Activated CD4-positive, CD25-positive, alpha-beta regulatory T cell treated with anti-CD3 and anti-CD28 coated beads, Interleukin-2, amount 50 U/mL, for 24 hours (primary cell): Measurements from ENCODE around the gene SNRPA.
"Not testable (repeated sequence)": the region's sequence is repeated elsewhere in the genome, so short reads cannot be mapped to it uniquely, and the experiment has no call there.

Source experiments
- ATAC-seq, 2 donors: fragments of 150-1000 bp; cut with Tn5 transposase; one replicate each; pipeline ENCODE4 v1.10.0; 2021; ENCODE audit warnings: mild to moderate bottlenecking in 1 of 2, moderate library complexity in 1 of 2

SNRPA gene

GRCh38 chr19:40721936-40722661 lies 28.9 kb upstream of the SNRPA start:
- ATAC-seq = no peak

GRCh38 chr19:40723661-40724254 lies 27.2 kb upstream of the SNRPA start:
- ATAC-seq = no peak

GRCh38 chr19:40724315-40724714 lies 26.7 kb upstream of the SNRPA start:
- ATAC-seq = no peak

- ATAC-seq = peak; percentile 32 to 65
These were observed 26.1 kb upstream of the SNRPA start for GRCh38 chr19:40724855-40725254.

GRCh38 chr19:40726279-40726678 lies 24.7 kb upstream of the SNRPA start:
- no peak for ATAC-seq

GRCh38 chr19:40730065-40730464 lies 20.9 kb upstream of the SNRPA start:
- not testable (repeated sequence) for ATAC-seq

- ATAC-seq = not testable (repeated sequence)
These were observed 18.7 kb upstream of the SNRPA start for GRCh38 chr19:40732304-40732703.

- no peak for ATAC-seq
These were observed 17.9 kb upstream of the SNRPA start for GRCh38 chr19:40733149-40733548.

- no peak for ATAC-seq
These were observed 15.8 kb upstream of the SNRPA start for GRCh38 chr19:40735013-40735771.

GRCh38 chr19:40736661-40737060 lies 14.3 kb upstream of the SNRPA start:
- ATAC-seq = no peak

GRCh38 chr19:40737102-40737644 lies 13.8 kb upstream of the SNRPA start:
- no peak for ATAC-seq

- ATAC-seq = no peak
These were observed 11.8 kb upstream of the SNRPA start for GRCh38 chr19:40739030-40739839.

GRCh38 chr19:40739871-40740703 lies 10.9 kb upstream of the SNRPA start:
- ATAC-seq = no peak

GRCh38 chr19:40740747-40741146 lies 10.3 kb upstream of the SNRPA start:
- no peak for ATAC-seq

- ATAC-seq = no peak
These were observed 9.2 kb upstream of the SNRPA start for GRCh38 chr19:40741527-40742390.

GRCh38 chr19:40742477-40742876 lies 8.5 kb upstream of the SNRPA start:
- no peak for ATAC-seq

GRCh38 chr19:40742886-40743285 lies 8.1 kb upstream of the SNRPA start:
- no peak for ATAC-seq

- ATAC-seq = no peak
These were observed 7.1 kb upstream of the SNRPA start for GRCh38 chr19:40743926-40744325.

GRCh38 chr19:40744554-40745401 lies 6.2 kb upstream of the SNRPA start:
- peak in 1 of 2 donors; percentile 21 for ATAC-seq

GRCh38 chr19:40745402-40745780 lies 5.6 kb upstream of the SNRPA start:
- no peak for ATAC-seq
